IPS DF 4.7 (cell line): ENCODE results near the gene GPAT3.
"Not testable (repeated sequence)": the region's sequence is repeated elsewhere in the genome, so short reads cannot be mapped to it uniquely, and the experiment has no call there.

Experiments
- DNase-seq: peaks from one replicate; pipeline ENCODE4 v3.0.0-alpha.2; 2013; ENCODE audit warnings: low spot score; ENCODE audit errors: extremely low read depth

Gene GPAT3

GRCh38 chr4:83535520-83536361, at the start of gene GPAT3:
Gene GPAT3 (plus strand): TSS chr4:83536108. CDS start chr4:83536623, 515 bp downstream.
- no peak for DNase-seq

GRCh38 chr4:83486457-83487129, 49.3 kb upstream of the GPAT3 start:
- no peak for DNase-seq

- no peak for DNase-seq
Observed at GRCh38 chr4:83489711-83490326, 46.1 kb upstream of the GPAT3 start.

GRCh38 chr4:83490876-83491450, 44.9 kb upstream of the GPAT3 start:
- no peak for DNase-seq

- DNase-seq = not testable (repeated sequence)
Observed at GRCh38 chr4:83496085-83496917, 39.6 kb upstream of the GPAT3 start.

GRCh38 chr4:83498187-83498586, 37.7 kb upstream of the GPAT3 start:
- DNase-seq = no peak

GRCh38 chr4:83501671-83502070, 34.2 kb upstream of the GPAT3 start:
- DNase-seq = not testable (repeated sequence)

GRCh38 chr4:83503974-83504373, 31.9 kb upstream of the GPAT3 start:
- DNase-seq = no peak

GRCh38 chr4:83504503-83504902, 31.4 kb upstream of the GPAT3 start:
- DNase-seq = no peak

GRCh38 chr4:83504996-83505395, 30.9 kb upstream of the GPAT3 start:
- DNase-seq = no peak

GRCh38 chr4:83509156-83509585, 26.7 kb upstream of the GPAT3 start:
- DNase-seq = not testable (repeated sequence)

GRCh38 chr4:83510442-83510841, 25.5 kb upstream of the GPAT3 start:
- DNase-seq = no peak

GRCh38 chr4:83516042-83516772, 19.7 kb upstream of the GPAT3 start:
- no peak for DNase-seq

- no peak for DNase-seq
Observed at GRCh38 chr4:83522239-83522638, 13.7 kb upstream of the GPAT3 start.

- no peak for DNase-seq
Observed at GRCh38 chr4:83527671-83528070, 8.2 kb upstream of the GPAT3 start.

GRCh38 chr4:83536362-83537272, 709 bp downstream of the GPAT3 start:
- DNase-seq = no peak

GRCh38 chr4:83542225-83542624, 6.3 kb downstream of the GPAT3 start:
- DNase-seq = no peak

- DNase-seq = no peak
Observed at GRCh38 chr4:83546786-83547185, 10.9 kb downstream of the GPAT3 start.
